Right atrium auricular region (tissue), 2 donors: Measurements from ENCODE around the gene RABL3. TPM values are rescaled to one million over a fixed set of nuclear protein-coding genes. Genes with fewer than 3 reads are reported as not detected.

Experiments used
- DNase-seq: peaks from one replicate; pipeline ENCODE4 v3.0.0-alpha.2; 2019; ENCODE audit warnings: low spot score
- H3K27ac ChIP-seq, 2 donors: fragments of 200-600 bp; sonication (generic); 1 replicate in 1 of 2; 2 replicates in 1 of 2; pipeline ENCODE4 v1.5.1; 2016 to 2019
- H3K27me3 ChIP-seq, 2 donors: fragments of 200-600 bp; sonication (generic); one replicate each; pipeline versions ENCODE4 v1.5.1 to v1.6.0; 2017 to 2019
- H3K36me3 ChIP-seq: fragments of 200-600 bp; sonication (generic); one replicate; pipeline ENCODE4 v1.5.1; 2016
- H3K4me1 ChIP-seq, 2 donors: fragments of 200-600 bp; sonication (generic); one replicate each; pipeline versions ENCODE4 v1.5.1 to v1.6.0; 2017 to 2019
- H3K4me3 ChIP-seq, 2 donors: fragments of 200-600 bp; sonication (generic); 1 replicate in 1 of 2; 2 replicates in 1 of 2; pipeline ENCODE4 v1.5.1; 2017 to 2019; ENCODE audit warnings: mild to moderate bottlenecking in 1 of 2, moderate library complexity in 1 of 2
- H3K9me3 ChIP-seq, 2 donors: fragments of 200-600 bp; sonication (generic); one replicate each; pipeline ENCODE4 v1.5.1; 2019
- CTCF ChIP-seq, 2 donors: fragments of 200-600 bp; sonication (generic); IDR thresholded peaks; one replicate each; pipeline ENCODE4 v1.5.1; 2019; ENCODE audit warnings: antibody characterized with exemption in 2 of 2
- total RNA-seq, 2 donors: library from RNA; depleted of rRNA; stranded (reverse); fragments of >200 nt; gene quantifications; one replicate each; pipeline ENCODE4 v1.1.0, GENCODE V29; 2016

RABL3 gene
- total RNA-seq, 2 donors from 2014 or later = 7.6 to 14.2 TPM

- Histone ChIP-seq H3K9me3 (no peaks in the 10 kb centered on the region), H3K27me3 (no peaks in the 10 kb centered on the region), H3K4me3 (no peak overlapping the region), H3K36me3 (peaks cover 5% of the 10 kb centered on the region), H3K27ac (no peak overlapping the region), H3K4me1 (no peaks in the 10 kb centered on the region)
- no peak for TF ChIP-seq CTCF (IDR thresholded peaks at IDR 0.05)
- DNase-seq = no peak
Observed at GRCh38 chr3:120756061-120756460, 13.7 kb upstream of the RABL3 start.

GRCh38 chr3:120753810-120754209 is 11.5 kb upstream of the RABL3 start:
- no peaks in the 10 kb centered on the region for H3K27me3 ChIP-seq
- TF ChIP-seq CTCF (IDR thresholded peaks at IDR 0.05) = no peak
- DNase-seq = no peak

GRCh38 chr3:120752865-120753264 is 10.5 kb upstream of the RABL3 start:
- no peaks in the 10 kb centered on the region for H3K27me3 ChIP-seq

More at GRCh38 chr3:120753810-120754209, 11.5 kb upstream of the RABL3 start:
- H3K4me3 ChIP-seq = no peak overlapping the region
- H3K36me3 ChIP-seq = peaks cover 13% of the 10 kb centered on the region
- H3K9me3 ChIP-seq = no peaks in the 10 kb centered on the region
- no peaks in the 10 kb centered on the region for H3K4me1 ChIP-seq
- H3K27ac ChIP-seq = no peak overlapping the region

GRCh38 chr3:120752230-120752629 is 9.9 kb upstream of the RABL3 start:
- no peaks in the 10 kb centered on the region for H3K4me1 ChIP-seq
- TF ChIP-seq CTCF (IDR thresholded peaks at IDR 0.05) = no peak
- no peak overlapping the region for H3K4me3 ChIP-seq
- no peak overlapping the region for H3K27ac ChIP-seq
- peaks cover 13% of the 10 kb centered on the region for H3K36me3 ChIP-seq
- H3K27me3 ChIP-seq = no peaks in the 10 kb centered on the region
- DNase-seq = no peak
- no peaks in the 10 kb centered on the region for H3K9me3 ChIP-seq

More at GRCh38 chr3:120752865-120753264, 10.5 kb upstream of the RABL3 start:
- Histone ChIP-seq H3K4me1 (no peaks in the 10 kb centered on the region), H3K27ac (no peak overlapping the region), H3K4me3 (no peak overlapping the region), H3K36me3 (peaks cover 13% of the 10 kb centered on the region), H3K9me3 (no peaks in the 10 kb centered on the region)
- DNase-seq = no peak
- TF ChIP-seq CTCF (IDR thresholded peaks at IDR 0.05) = no peak

GRCh38 chr3:120749843-120750242 is 7.5 kb upstream of the RABL3 start:
- Histone ChIP-seq H3K36me3 (peaks cover 13% of the 10 kb centered on the region), H3K4me3 (no peak overlapping the region), H3K27ac (no peak overlapping the region), H3K27me3 (no peaks in the 10 kb centered on the region), H3K9me3 (no peaks in the 10 kb centered on the region), H3K4me1 (no peaks in the 10 kb centered on the region)
- no peak for DNase-seq
- no peak for TF ChIP-seq CTCF (IDR thresholded peaks at IDR 0.05)

- no peaks in the 10 kb centered on the region for H3K27me3 ChIP-seq
- no peaks in the 10 kb centered on the region for H3K9me3 ChIP-seq
- DNase-seq = no peak
- TF ChIP-seq CTCF (IDR thresholded peaks at IDR 0.05) = no peak
- H3K4me1 ChIP-seq = peaks cover 0 to 19% of the 10 kb centered on the region in 2 donors
- H3K27ac ChIP-seq = no peak overlapping the region
- no peak overlapping the region for H3K4me3 ChIP-seq
- peaks cover 2% of the 10 kb centered on the region for H3K36me3 ChIP-seq
Observed at GRCh38 chr3:120745466-120745865, 3.1 kb upstream of the RABL3 start.
